Pancreas (tissue), 10 donors: ENCODE results near the gene CTPS2. TPM values are rescaled to one million over a fixed set of nuclear protein-coding genes. Genes with fewer than 3 reads are reported as not detected.
"Not testable (repeated sequence)": the region's sequence is repeated elsewhere in the genome, so short reads cannot be mapped to it uniquely, and the experiment has no call there.

Source experiments
- ATAC-seq, 4 donors: fragments of 200-7000 bp; cut with Tn5 transposase; one replicate each; pipeline versions ENCODE4 v1.8.0 to v1.9.1; 2020; ENCODE audit warnings: mild to moderate bottlenecking in 4 of 4, moderate library complexity in 4 of 4
- DNase-seq, 6 donors: peaks; one replicate each; pipeline ENCODE4 v3.0.0-alpha.2; 2020
- FAIRE-seq: peaks from 2 replicates; lab custom pipeline; 2012; peaks lifted over from hg19 to GRCh38; lab: Jason Lieb, UNC
- H3K27ac ChIP-seq, 4 donors: fragments of 200-600 bp; sonication (generic); 1 replicate in 3 of 4; 2 replicates in 1 of 4; pipeline versions ENCODE4 v1.5.0 to v1.8.0; 2020
- H3K27me3 ChIP-seq, 4 donors: fragments of 200-600 bp; one replicate each; pipeline ENCODE4 v1.8.0; 2021
- H3K36me3 ChIP-seq, 3 donors: fragments of 200-600 bp; sonication (generic) in 1 of 3; one replicate each; pipeline versions ENCODE4 v1.5.0 to v1.8.0; 2020 to 2021
- H3K4me1 ChIP-seq, 3 donors: fragments of 200-600 bp; one replicate each; pipeline ENCODE4 v1.8.0; 2021
- H3K4me3 ChIP-seq, 4 donors: fragments of 200-600 bp; sonication (generic) in 2 of 4; one replicate each; pipeline versions ENCODE4 v1.5.0 to v1.8.0; 2020 to 2021
- H3K9me3 ChIP-seq, 4 donors: fragments of 200-600 bp; one replicate each; pipeline ENCODE4 v1.8.0; 2021
- CTCF ChIP-seq, 4 donors: fragments of 200-600 bp; sonication (generic) in 3 of 4; IDR thresholded peaks; one replicate each; pipeline versions ENCODE4 v1.5.0 to v1.8.0; 2021; ENCODE audit warnings: antibody characterized with exemption in 4 of 4
- whole genome bisulfite sequencing, 2 donors: extraction: QIAGEN DNeasy Blood & Tissue Kit; methylation state at CpG; one replicate each; pipeline ENCODE4 v1.1.7; 2013; 5-methylcytosine and 5-hydroxymethylcytosine counted together
- intact Hi-C, 3 donors: fragments of 100-400 bp; cut with DNase I; formaldehyde crosslinking; loops; one replicate each; pipeline versions ENCODE4 v1.11.1 to v1.14.2; 2022
- polyA plus RNA-seq, 2 donors: library from polyadenylated mRNA; stranded (reverse); fragments of 200-250 nt; gene quantifications; one replicate each; pipeline ENCODE4 v1.2.3, GENCODE V29; 2013
- total RNA-seq, 6 donors: library from RNA; stranded (reverse); fragmentation: NEBNext Ultra II Directional in 4 of 6; extraction: Animal tissue kit (Norgen Biotek cat#: 25700) in 4 of 6; gene quantifications; one replicate each; pipeline versions ENCODE4 v1.2.1 to v1.2.4, GENCODE V29; 2021 to 2023
- donor health status: healthy with polysubstance abuse.
- donor health status: DM: no; HTN: no; CAD: no; lungs with moderate emphysema.
- donor health status: DM: no; HTN: no; CAD: no.
- donor health status: control.
- donor health status: control.
- donor health status: Bipolar disorder and iron deficiency.
- donor health status: DM: yes; HTN: yes; CAD: no.
- donor health status: DM: no; HTN: no; CAD: no.
- donor health status: DM: no; HTN: no; CAD: no.
- donor health status: DM: yes; HTN: yes; CAD: no.

Gene CTPS2
- total and polyA plus RNA-seq, 8 donors: 5.7 to 13.3 (median 8.8) TPM

GRCh38 chrX:16604337-16604736 lies 108.1 kb downstream of the CTPS2 start:
- WGBS, 2 donors: 41 to 86% methylated on average over 2 of the region's 2 CpGs
- Histone ChIP-seq H3K27ac (no peak overlapping the region), H3K9me3 (no peaks in the 10 kb centered on the region), H3K27me3 (peaks cover 0 to 7% (median 0%) of the 10 kb centered on the region in 4 donors), H3K4me1 (no peaks in the 10 kb centered on the region), H3K36me3 (no peaks in the 10 kb centered on the region), H3K4me3 (no peak overlapping the region)
- intact Hi-C loops: no loop called here
- ATAC-seq (peak in 1 of 4 donors; percentile 20), DNase-seq (no peak), FAIRE-seq (no peak)
- no peak for TF ChIP-seq CTCF (IDR thresholded peaks at IDR 0.05)

GRCh38 chrX:16603822-16604221 lies 108.6 kb downstream of the CTPS2 start:
- H3K4me3 ChIP-seq: no peak overlapping the region
- DNase-seq: no peak
- H3K36me3 ChIP-seq: no peaks in the 10 kb centered on the region
- intact Hi-C loops: no loop called here
- no peaks in the 10 kb centered on the region for H3K4me1 ChIP-seq
- no peak for FAIRE-seq
- ATAC-seq: peak in 1 of 4 donors; percentile 35
- WGBS, 2 donors: 82 to 90% methylated on average over 4 of the region's 4 CpGs
- no peak overlapping the region for H3K27ac ChIP-seq
- peaks cover 0 to 7% (median 0%) of the 10 kb centered on the region in 4 donors for H3K27me3 ChIP-seq
- H3K9me3 ChIP-seq: no peaks in the 10 kb centered on the region
- no peak for TF ChIP-seq CTCF (IDR thresholded peaks at IDR 0.05)

- intact Hi-C loops, H3K4me3 ChIP-seq, H3K27ac ChIP-seq, H3K27me3 ChIP-seq, DNase-seq, H3K4me1 ChIP-seq, H3K9me3 ChIP-seq, FAIRE-seq, H3K36me3 ChIP-seq, ATAC-seq: not testable (repeated sequence)
- WGBS, 2 donors: 91 to 93% methylated on average over 6 of the region's 6 CpGs
Measured at GRCh38 chrX:16603235-16603634, 109.2 kb downstream of the CTPS2 start.

- DNase-seq (no peak), ATAC-seq (no peak), FAIRE-seq (no peak)
- no peak overlapping the region for H3K4me3 ChIP-seq
- 76 to 78% methylated on average over 4 of the region's 4 CpGs for WGBS, 2 donors
- no peaks in the 10 kb centered on the region for H3K27me3 ChIP-seq
- H3K9me3 ChIP-seq: no peaks in the 10 kb centered on the region
- H3K36me3 ChIP-seq: no peaks in the 10 kb centered on the region
- H3K27ac ChIP-seq: no peak overlapping the region
- intact Hi-C loops: no loop called here
- TF ChIP-seq CTCF (IDR thresholded peaks at IDR 0.05): no peak
- H3K4me1 ChIP-seq: no peaks in the 10 kb centered on the region
Measured at GRCh38 chrX:16601885-16602284, 110.6 kb downstream of the CTPS2 start.

- Histone ChIP-seq H3K36me3 (no peaks in the 10 kb centered on the region), H3K27me3 (no peaks in the 10 kb centered on the region), H3K27ac (no peak overlapping the region), H3K4me3 (no peak overlapping the region), H3K9me3 (no peaks in the 10 kb centered on the region), H3K4me1 (no peaks in the 10 kb centered on the region)
- no peak for TF ChIP-seq CTCF (IDR thresholded peaks at IDR 0.05)
- 80 to 92% methylated on average over 3 of the region's 3 CpGs for WGBS, 2 donors
- FAIRE-seq: no peak
- DNase-seq: no peak
- ATAC-seq: no peak
- intact Hi-C loops: no loop called here
Measured at GRCh38 chrX:16594490-16594889, 118.0 kb downstream of the CTPS2 start.
